Measurements from ENCODE around the gene NXPH4. TPM values are rescaled to one million over a fixed set of nuclear protein-coding genes. Genes with fewer than 3 reads are reported as not detected.

NXPH4 gene
- polyA plus RNA-seq, 4 donors = 0.10 to 0.27 TPM; not detected in 2

DNA sequence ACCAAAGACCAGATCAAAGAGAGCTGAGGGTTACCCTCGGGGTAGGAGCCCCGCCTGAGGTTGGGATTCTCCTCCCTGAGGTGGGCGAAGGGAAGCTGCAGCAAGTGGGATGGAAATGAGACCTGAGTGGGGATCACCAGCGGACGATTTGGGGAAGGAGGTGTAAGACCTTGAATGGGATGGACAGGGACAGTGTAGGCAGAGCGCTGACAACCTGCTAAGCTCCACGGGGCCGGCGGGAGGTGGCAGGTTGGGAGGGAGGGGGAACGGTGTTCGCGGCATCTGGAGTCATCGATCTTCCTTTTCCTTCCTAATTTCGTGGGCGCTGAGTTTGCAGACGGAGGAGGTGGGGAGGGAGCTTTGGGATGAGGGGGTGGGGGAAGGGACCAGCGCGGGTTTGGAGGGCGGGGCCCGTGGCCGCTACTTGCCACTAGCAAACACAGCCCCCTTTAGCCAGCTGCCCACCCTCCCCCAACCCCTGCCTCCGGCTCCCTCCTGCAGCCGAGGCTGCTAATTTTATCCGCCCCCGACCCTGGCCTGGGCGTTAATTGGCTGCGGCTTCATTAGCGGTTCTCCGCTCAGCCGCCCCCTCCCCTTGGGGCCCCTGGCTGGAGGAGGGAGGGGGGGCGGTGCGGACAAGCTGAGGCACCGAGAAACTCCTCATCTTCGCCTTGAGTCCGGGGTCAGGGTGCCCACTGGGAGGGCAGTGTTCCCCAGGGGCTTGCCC lies 10.2 kb downstream of the NXPH4 start:
- WGBS, 3 donors = 12 to 16% (median 16%) methylated on average over 27 to 35 of the region's 35 CpGs
- FAIRE-seq (no peak), DNase-seq (no peak)
- H3K4me3 ChIP-seq (ENCODE audit: low read depth in 1 of 3, low read length in 3 of 3) = no peak overlapping the region
- H3K9me3 ChIP-seq (ENCODE audit: control insufficient read depth in 2 of 2, insufficient read depth in 1 of 2, low read depth in 1 of 2, low read length in 1 of 2) = no peaks in the 10 kb centered on the region
- H3K36me3 ChIP-seq (ENCODE audit: control insufficient read depth in 3 of 3, insufficient read depth in 2 of 3, low read depth in 1 of 3, low read length in 3 of 3) = peaks cover 0 to 12% (median 0%) of the 10 kb centered on the region in 3 donors
- H3K4me1 ChIP-seq (ENCODE audit: control insufficient read depth in 3 of 3, insufficient read depth in 2 of 3, low read depth in 1 of 3, low read length in 2 of 3) = peaks cover 0 to 33% (median 0%) of the 10 kb centered on the region in 3 donors
- no peak overlapping the region for H3K27ac ChIP-seq (ENCODE audit: low read depth in 1 of 3, low read length in 2 of 3)
- H3K27me3 ChIP-seq (ENCODE audit: control insufficient read depth in 3 of 3, insufficient read depth in 3 of 3, low read length in 3 of 3) = peaks cover 4 to 71% (median 37%) of the 10 kb centered on the region in 3 donors

DNA sequence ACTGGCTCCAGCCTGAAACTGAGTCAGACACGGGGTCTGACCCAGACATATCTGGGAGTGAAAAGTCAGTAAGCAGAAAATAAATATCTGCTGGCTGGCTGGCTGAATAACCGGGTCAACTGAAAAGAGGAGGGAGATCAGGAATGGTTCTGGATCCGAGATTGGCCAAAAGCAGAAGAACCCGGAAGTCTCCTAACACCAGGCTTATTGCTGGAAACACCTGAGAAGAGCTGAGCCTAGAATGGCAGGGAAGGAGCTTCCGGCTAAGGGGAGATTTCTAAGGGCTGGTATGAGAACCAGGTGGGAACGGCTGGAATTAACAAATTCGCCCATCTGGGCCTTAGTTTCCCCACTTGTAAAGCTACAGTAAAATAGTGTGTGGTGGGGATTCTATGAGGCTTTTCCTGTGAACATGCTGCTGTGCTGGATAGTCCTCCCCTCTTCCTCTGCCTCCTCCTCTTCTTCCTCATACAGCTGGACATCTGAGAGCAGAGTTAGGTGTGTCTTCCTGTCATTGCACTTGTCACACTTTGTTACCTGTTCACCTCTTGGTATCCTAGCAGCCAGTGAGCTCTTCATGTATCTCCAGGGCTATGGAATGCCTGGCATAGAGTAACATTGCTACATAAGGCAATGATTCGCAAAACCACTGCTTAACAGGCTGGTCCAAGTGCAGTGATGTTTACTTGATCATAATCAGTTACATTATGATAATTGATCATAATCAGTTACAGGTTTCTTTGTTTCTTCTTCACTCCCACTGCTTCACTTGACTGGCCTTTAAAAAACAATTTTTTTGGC lies 10.9 kb downstream of the NXPH4 start:
- Histone ChIP-seq H3K36me3 (ENCODE audit: control insufficient read depth in 3 of 3, insufficient read depth in 2 of 3, low read depth in 1 of 3, low read length in 3 of 3) (peaks cover 0 to 19% (median 0%) of the 10 kb centered on the region in 3 donors), H3K4me1 (ENCODE audit: control insufficient read depth in 3 of 3, insufficient read depth in 2 of 3, low read depth in 1 of 3, low read length in 2 of 3) (peaks cover 0 to 33% (median 0%) of the 10 kb centered on the region in 3 donors), H3K4me3 (ENCODE audit: low read depth in 1 of 3, low read length in 3 of 3) (no peak overlapping the region), H3K9me3 (ENCODE audit: control insufficient read depth in 2 of 2, insufficient read depth in 1 of 2, low read depth in 1 of 2, low read length in 1 of 2) (no peaks in the 10 kb centered on the region), H3K27ac (ENCODE audit: low read depth in 1 of 3, low read length in 2 of 3) (no peak overlapping the region), H3K27me3 (ENCODE audit: control insufficient read depth in 3 of 3, insufficient read depth in 3 of 3, low read length in 3 of 3) (peaks cover 4 to 63% (median 31%) of the 10 kb centered on the region in 3 donors)
- FAIRE-seq (no peak), DNase-seq (no peak)
- WGBS, 3 donors = 29 to 41% (median 39%) methylated on average over 7 to 8 of the region's 8 CpGs

DNA sequence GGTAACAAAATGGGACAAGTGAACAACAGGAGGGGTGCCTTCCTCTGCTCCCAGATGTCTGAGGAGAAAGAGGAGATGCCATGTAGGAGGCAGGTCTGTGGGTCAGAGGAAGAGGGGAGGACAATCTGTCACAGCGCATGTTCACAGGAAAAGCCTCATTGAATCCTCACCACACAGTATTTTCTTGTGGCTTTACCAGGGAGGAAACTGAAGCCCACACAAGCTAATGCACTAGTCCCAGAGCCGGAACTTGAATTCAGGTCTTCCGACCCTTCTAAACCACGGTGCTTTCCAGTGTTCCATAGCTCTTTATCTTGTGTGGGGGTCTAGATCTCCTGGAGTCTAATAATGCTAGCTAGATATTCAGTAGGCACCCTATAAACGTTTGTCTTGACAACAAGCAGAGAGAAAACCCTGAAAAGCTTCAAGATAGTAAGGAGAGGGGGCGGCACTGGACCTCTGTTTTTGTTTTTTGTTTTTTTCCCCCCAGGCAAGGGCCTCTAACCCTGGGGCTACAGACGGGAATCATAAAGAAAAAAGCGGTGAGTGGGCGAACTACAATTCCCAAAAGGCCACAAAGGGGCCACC lies 12.5 kb downstream of the NXPH4 start:
- peaks cover 0 to 33% (median 0%) of the 10 kb centered on the region in 3 donors for H3K4me1 ChIP-seq (ENCODE audit: control insufficient read depth in 3 of 3, insufficient read depth in 2 of 3, low read depth in 1 of 3, low read length in 2 of 3)
- H3K27ac ChIP-seq (ENCODE audit: low read depth in 1 of 3, low read length in 2 of 3) = peak overlapping the region in 1 of 3 donors; percentile 91
- peak overlapping the region in 2 of 3 donors; percentile 59 to 77 for H3K4me3 ChIP-seq (ENCODE audit: low read depth in 1 of 3, low read length in 3 of 3)
- FAIRE-seq = no peak
- peaks cover 4 to 47% (median 16%) of the 10 kb centered on the region in 3 donors for H3K27me3 ChIP-seq (ENCODE audit: control insufficient read depth in 3 of 3, insufficient read depth in 3 of 3, low read length in 3 of 3)
- DNase-seq = no peak
- peaks cover 9 to 36% (median 12%) of the 10 kb centered on the region in 3 donors for H3K36me3 ChIP-seq (ENCODE audit: control insufficient read depth in 3 of 3, insufficient read depth in 2 of 3, low read depth in 1 of 3, low read length in 3 of 3)
- WGBS, 3 donors = 10 to 18% (median 14%) methylated on average over 9 of the region's 9 CpGs
- no peaks in the 10 kb centered on the region for H3K9me3 ChIP-seq (ENCODE audit: control insufficient read depth in 2 of 2, insufficient read depth in 1 of 2, low read depth in 1 of 2, low read length in 1 of 2)

DNA sequence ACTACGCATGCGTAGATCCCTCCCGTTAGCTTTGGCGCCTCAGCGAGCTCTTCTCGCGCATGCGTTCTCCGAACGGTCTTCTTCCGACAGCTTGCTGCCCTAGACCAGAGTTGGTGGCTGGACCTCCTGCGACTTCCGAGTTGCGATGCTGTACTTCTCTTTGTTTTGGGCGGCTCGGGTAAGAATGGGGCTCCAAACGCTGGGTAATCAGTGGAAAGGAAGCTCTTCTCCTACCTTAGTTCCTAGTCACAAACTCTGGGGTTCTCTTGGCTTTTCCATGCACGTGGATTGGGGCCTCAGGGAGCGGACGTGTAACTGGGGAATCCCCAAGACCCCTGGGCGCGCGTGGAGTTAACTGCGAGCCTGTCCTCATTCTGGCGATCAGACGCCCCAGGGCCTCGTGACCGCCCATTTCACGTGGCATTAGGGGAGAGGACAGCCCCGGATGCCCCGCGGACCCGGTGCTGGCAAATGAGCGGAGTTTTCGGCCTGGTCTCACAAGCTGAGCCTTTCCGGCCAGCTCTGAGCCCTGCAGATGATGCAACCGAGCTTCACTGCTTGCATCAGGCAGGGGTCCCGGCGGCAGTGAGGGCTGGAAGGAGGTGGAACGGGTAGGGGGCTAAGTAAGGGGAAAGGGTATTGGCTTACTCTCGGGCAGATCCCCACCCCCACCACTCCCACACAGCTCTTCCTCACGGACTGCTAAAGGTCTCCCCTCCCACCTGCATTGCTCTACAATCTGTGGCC lies 13.2 kb downstream of the NXPH4 start, which contains the start of gene SHMT2:
SHMT2 (plus strand) TSS at position 78 of the 747 bp plus-strand sequence; CDS start at position 146, 68 bp downstream.
- peak; percentile 96 to 97 for DNase-seq
- Histone ChIP-seq H3K4me1 (ENCODE audit: control insufficient read depth in 3 of 3, insufficient read depth in 2 of 3, low read depth in 1 of 3, low read length in 2 of 3) (peaks cover 0 to 33% (median 0%) of the 10 kb centered on the region in 3 donors), H3K36me3 (ENCODE audit: control insufficient read depth in 3 of 3, insufficient read depth in 2 of 3, low read depth in 1 of 3, low read length in 3 of 3) (peaks cover 9 to 42% (median 17%) of the 10 kb centered on the region in 3 donors), H3K27ac (ENCODE audit: low read depth in 1 of 3, low read length in 2 of 3) (peak within 1 kb of the TSS in 2 of 3 donors; percentile 26 to 91), H3K9me3 (ENCODE audit: control insufficient read depth in 2 of 2, insufficient read depth in 1 of 2, low read depth in 1 of 2, low read length in 1 of 2) (no peaks in the 10 kb centered on the region), H3K4me3 (ENCODE audit: low read depth in 1 of 3, low read length in 3 of 3) (peak within 1 kb of the TSS; percentile 59 to 77 (median 67)), H3K27me3 (ENCODE audit: control insufficient read depth in 3 of 3, insufficient read depth in 3 of 3, low read length in 3 of 3) (peaks cover 4 to 44% (median 13%) of the 10 kb centered on the region in 3 donors)
- 0 to 1% (median 0%) methylated on average over 39 to 42 of the region's 42 CpGs for WGBS, 3 donors
- no peak for FAIRE-seq

DNA sequence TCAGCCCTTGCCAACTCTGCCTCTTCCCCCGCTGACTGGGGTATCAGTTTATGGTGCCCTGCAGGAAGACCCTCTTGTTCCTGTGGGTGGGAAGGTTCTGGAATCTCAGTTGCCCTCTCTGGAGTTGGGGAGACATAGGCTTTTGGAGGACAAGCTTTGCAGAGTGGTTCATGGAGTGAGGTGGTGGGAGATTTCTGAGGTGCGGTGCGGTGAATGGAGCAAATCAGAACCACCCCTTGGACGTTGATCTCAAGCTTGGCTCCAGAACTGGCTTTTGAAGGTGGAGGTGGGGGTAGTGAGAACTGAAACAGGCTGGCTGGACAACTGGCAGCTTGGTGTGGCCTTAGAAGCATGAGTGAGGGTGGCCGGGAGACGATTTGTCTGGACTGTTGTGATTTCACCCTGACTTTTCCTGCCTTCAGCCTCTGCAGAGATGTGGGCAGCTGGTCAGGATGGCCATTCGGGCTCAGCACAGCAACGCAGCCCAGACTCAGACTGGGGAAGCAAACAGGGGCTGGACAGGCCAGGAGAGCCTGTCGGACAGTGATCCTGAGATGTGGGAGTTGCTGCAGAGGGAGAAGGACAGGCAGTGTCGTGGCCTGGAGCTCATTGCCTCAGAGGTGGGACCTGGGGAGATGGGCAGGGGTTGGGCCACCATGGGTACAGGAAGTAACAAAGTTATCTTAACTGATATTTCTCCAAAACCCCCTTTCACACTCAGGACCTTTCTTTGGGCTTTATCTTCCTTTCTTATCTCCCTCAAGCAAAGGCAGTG lies 14.0 kb downstream of the NXPH4 start:
- FAIRE-seq (no peak), DNase-seq (peak in 1 of 2 donors; percentile 54)
- Histone ChIP-seq H3K27me3 (ENCODE audit: control insufficient read depth in 3 of 3, insufficient read depth in 3 of 3, low read length in 3 of 3) (peaks cover 4 to 44% (median 8%) of the 10 kb centered on the region in 3 donors), H3K27ac (ENCODE audit: low read depth in 1 of 3, low read length in 2 of 3) (peak overlapping the region in 1 of 3 donors; percentile 91), H3K4me1 (ENCODE audit: control insufficient read depth in 3 of 3, insufficient read depth in 2 of 3, low read depth in 1 of 3, low read length in 2 of 3) (peaks cover 0 to 32% (median 0%) of the 10 kb centered on the region in 3 donors), H3K36me3 (ENCODE audit: control insufficient read depth in 3 of 3, insufficient read depth in 2 of 3, low read depth in 1 of 3, low read length in 3 of 3) (peaks cover 9 to 48% (median 17%) of the 10 kb centered on the region in 3 donors), H3K9me3 (ENCODE audit: control insufficient read depth in 2 of 2, insufficient read depth in 1 of 2, low read depth in 1 of 2, low read length in 1 of 2) (no peaks in the 10 kb centered on the region), H3K4me3 (ENCODE audit: low read depth in 1 of 3, low read length in 3 of 3) (peak overlapping the region; percentile 59 to 77 (median 67))
- WGBS, 3 donors = 37 to 46% (median 42%) methylated on average over 10 of the region's 10 CpGs

DNA sequence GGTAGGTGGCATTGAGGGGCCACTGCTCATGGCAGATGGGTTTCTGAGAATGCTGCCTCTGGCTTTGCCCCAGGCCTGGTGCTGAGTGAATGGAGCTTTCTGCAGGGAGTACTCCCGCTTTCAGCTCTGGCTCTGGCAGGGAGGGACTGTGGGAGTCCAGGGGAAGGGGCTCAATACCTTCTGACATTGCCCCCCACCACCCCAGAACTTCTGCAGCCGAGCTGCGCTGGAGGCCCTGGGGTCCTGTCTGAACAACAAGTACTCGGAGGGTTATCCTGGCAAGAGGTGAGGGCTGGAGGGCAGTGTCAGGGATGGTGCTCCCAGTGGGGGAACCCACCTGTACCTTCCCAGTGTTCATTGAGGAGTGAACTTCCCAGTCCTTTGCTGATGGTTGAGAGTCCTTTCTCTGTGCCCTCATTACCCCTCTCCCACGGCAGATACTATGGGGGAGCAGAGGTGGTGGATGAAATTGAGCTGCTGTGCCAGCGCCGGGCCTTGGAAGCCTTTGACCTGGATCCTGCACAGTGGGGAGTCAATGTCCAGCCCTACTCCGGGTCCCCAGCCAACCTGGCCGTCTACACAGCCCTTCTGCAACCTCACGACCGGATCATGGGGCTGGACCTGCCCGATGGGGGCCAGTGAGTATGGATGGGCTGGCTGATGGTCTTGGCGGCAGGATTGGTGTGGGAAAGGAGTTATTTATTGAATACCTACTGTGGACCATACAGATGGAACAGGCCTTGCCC lies 14.9 kb downstream of the NXPH4 start:
- peaks cover 3 to 44% (median 4%) of the 10 kb centered on the region in 3 donors for H3K27me3 ChIP-seq (ENCODE audit: control insufficient read depth in 3 of 3, insufficient read depth in 3 of 3, low read length in 3 of 3)
- FAIRE-seq (no peak), DNase-seq (no peak)
- H3K4me3 ChIP-seq (ENCODE audit: low read depth in 1 of 3, low read length in 3 of 3) = no peak overlapping the region
- H3K27ac ChIP-seq (ENCODE audit: low read depth in 1 of 3, low read length in 2 of 3) = no peak overlapping the region
- H3K4me1 ChIP-seq (ENCODE audit: control insufficient read depth in 3 of 3, insufficient read depth in 2 of 3, low read depth in 1 of 3, low read length in 2 of 3) = peaks cover 0 to 27% (median 0%) of the 10 kb centered on the region in 3 donors
- peaks cover 9 to 48% (median 17%) of the 10 kb centered on the region in 3 donors for H3K36me3 ChIP-seq (ENCODE audit: control insufficient read depth in 3 of 3, insufficient read depth in 2 of 3, low read depth in 1 of 3, low read length in 3 of 3)
- WGBS, 3 donors = 90 to 95% (median 93%) methylated on average over 13 of the region's 13 CpGs
- H3K9me3 ChIP-seq (ENCODE audit: control insufficient read depth in 2 of 2, insufficient read depth in 1 of 2, low read depth in 1 of 2, low read length in 1 of 2) = no peaks in the 10 kb centered on the region

Measured in small intestine (tissue), 7 donors.